GM23338 (cell line): ENCODE results near the gene PRAF2.

Experiments
- CREB1 ChIP-seq: fragments of 250-450 bp; sonication (Bioruptor Pico); IDR thresholded peaks from 2 replicates; pipeline ENCODE4 v1.5.0; 2020; ENCODE audit warnings: low read depth, mild to moderate bottlenecking, moderate library complexity
- EZH2 ChIP-seq: fragments of 200-600 bp; sonication (generic); IDR thresholded peaks from one replicate; pipeline ENCODE4 v1.8.0; 2017; ENCODE audit warnings: antibody characterized with exemption, mild to moderate bottlenecking, low read depth; ENCODE audit not compliant: unreplicated experiment
- EZH2phosphoT487 ChIP-seq: fragments of 200-600 bp; sonication (generic); IDR thresholded peaks from one replicate; pipeline ENCODE4 v1.8.1; 2018; ENCODE audit warnings: antibody characterized with exemption; ENCODE audit not compliant: unreplicated experiment
- JUNB ChIP-seq: IDR thresholded peaks from one replicate; pipeline ENCODE4 v1.6.1; 2016; ENCODE audit warnings: antibody characterized with exemption; ENCODE audit not compliant: unreplicated experiment
- NANOG ChIP-seq: IDR thresholded peaks from 2 replicates; pipeline ENCODE4 v1.6.1; 2016; ENCODE audit warnings: antibody characterized with exemption, borderline replicate concordance
- POLR2AphosphoS5 ChIP-seq: IDR thresholded peaks from 2 replicates; pipeline ENCODE4 v1.6.1; 2016; ENCODE audit warnings: antibody characterized with exemption, low read depth
- ZNF114 ChIP-seq: fragments of 250-450 bp; sonication (Bioruptor Pico); IDR thresholded peaks from 2 replicates; pipeline ENCODE4 v1.5.0; 2020; ENCODE audit warnings: mild to moderate bottlenecking, moderate library complexity
- TF ChIP-seq, protein P1 (sequence below), 2 experiments: fragments of 200-600 bp in 1 of 2; sonication (generic) in 1 of 2; conservative IDR thresholded peaks; 2 replicates each; pipeline versions ENCODE4 v1.5.1 to v1.6.1; 2016 to 2017; ENCODE audit warnings: antibody characterized with exemption in 2 of 2, low read depth in 2 of 2, mild to moderate bottlenecking in 2 of 2, moderate library complexity in 1 of 2
- TF ChIP-seq, protein P2 (sequence below): IDR thresholded peaks from one replicate; pipeline ENCODE4 v1.6.1; 2018; ENCODE audit warnings: antibody characterized with exemption; ENCODE audit not compliant: unreplicated experiment
- TF ChIP-seq, protein P3 (sequence below): IDR thresholded peaks from 2 replicates; pipeline ENCODE4 v1.6.1; 2016; ENCODE audit warnings: antibody characterized with exemption

DNA sequence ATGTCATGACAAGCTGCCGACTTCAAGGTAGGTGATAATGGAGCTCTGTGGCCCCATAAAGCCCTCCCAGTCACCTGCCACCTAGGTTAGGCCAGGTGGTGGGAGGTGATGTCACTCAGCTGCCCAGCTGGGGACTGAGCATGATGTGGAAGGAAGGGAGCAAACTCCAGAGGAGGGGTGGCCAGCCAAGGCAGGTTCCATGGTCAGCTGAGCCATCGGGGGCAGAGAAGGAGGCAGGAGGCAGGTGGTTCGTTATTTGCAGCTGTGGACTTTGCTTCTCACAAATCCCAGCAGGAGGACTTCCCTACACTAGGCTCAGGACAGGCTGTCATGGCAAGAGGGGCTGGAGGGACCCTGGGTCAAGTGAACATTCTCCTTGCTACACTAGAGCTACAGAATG lies 12.9 kb downstream of the PRAF2 start:
- TF ChIP-seq, protein P1, sequence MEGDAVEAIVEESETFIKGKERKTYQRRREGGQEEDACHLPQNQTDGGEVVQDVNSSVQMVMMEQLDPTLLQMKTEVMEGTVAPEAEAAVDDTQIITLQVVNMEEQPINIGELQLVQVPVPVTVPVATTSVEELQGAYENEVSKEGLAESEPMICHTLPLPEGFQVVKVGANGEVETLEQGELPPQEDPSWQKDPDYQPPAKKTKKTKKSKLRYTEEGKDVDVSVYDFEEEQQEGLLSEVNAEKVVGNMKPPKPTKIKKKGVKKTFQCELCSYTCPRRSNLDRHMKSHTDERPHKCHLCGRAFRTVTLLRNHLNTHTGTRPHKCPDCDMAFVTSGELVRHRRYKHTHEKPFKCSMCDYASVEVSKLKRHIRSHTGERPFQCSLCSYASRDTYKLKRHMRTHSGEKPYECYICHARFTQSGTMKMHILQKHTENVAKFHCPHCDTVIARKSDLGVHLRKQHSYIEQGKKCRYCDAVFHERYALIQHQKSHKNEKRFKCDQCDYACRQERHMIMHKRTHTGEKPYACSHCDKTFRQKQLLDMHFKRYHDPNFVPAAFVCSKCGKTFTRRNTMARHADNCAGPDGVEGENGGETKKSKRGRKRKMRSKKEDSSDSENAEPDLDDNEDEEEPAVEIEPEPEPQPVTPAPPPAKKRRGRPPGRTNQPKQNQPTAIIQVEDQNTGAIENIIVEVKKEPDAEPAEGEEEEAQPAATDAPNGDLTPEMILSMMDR (conservative IDR thresholded peaks at IDR 0.05; ENCODE audit: low read depth in 2 of 2) = no peak
- no peak for TF ChIP-seq POLR2AphosphoS5
- no peak for TF ChIP-seq EZH2phosphoT487
- TF ChIP-seq, protein P2, sequence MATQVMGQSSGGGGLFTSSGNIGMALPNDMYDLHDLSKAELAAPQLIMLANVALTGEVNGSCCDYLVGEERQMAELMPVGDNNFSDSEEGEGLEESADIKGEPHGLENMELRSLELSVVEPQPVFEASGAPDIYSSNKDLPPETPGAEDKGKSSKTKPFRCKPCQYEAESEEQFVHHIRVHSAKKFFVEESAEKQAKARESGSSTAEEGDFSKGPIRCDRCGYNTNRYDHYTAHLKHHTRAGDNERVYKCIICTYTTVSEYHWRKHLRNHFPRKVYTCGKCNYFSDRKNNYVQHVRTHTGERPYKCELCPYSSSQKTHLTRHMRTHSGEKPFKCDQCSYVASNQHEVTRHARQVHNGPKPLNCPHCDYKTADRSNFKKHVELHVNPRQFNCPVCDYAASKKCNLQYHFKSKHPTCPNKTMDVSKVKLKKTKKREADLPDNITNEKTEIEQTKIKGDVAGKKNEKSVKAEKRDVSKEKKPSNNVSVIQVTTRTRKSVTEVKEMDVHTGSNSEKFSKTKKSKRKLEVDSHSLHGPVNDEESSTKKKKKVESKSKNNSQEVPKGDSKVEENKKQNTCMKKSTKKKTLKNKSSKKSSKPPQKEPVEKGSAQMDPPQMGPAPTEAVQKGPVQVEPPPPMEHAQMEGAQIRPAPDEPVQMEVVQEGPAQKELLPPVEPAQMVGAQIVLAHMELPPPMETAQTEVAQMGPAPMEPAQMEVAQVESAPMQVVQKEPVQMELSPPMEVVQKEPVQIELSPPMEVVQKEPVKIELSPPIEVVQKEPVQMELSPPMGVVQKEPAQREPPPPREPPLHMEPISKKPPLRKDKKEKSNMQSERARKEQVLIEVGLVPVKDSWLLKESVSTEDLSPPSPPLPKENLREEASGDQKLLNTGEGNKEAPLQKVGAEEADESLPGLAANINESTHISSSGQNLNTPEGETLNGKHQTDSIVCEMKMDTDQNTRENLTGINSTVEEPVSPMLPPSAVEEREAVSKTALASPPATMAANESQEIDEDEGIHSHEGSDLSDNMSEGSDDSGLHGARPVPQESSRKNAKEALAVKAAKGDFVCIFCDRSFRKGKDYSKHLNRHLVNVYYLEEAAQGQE = no peak
- TF ChIP-seq JUNB = no peak
- no peak for TF ChIP-seq EZH2
- TF ChIP-seq CREB1 (CRISPR knock-in tag) = no peak
- TF ChIP-seq, protein P3, sequence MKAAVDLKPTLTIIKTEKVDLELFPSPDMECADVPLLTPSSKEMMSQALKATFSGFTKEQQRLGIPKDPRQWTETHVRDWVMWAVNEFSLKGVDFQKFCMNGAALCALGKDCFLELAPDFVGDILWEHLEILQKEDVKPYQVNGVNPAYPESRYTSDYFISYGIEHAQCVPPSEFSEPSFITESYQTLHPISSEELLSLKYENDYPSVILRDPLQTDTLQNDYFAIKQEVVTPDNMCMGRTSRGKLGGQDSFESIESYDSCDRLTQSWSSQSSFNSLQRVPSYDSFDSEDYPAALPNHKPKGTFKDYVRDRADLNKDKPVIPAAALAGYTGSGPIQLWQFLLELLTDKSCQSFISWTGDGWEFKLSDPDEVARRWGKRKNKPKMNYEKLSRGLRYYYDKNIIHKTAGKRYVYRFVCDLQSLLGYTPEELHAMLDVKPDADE = no peak
- no peak for TF ChIP-seq NANOG
- no peak for TF ChIP-seq ZNF114 (CRISPR knock-in tag)
